Measurements from ENCODE around the gene IDH3B. TPM values are rescaled to one million over a fixed set of nuclear protein-coding genes. Genes with fewer than 3 reads are reported as not detected.

Gene IDH3B
- total RNA-seq = 57.0 and 66.4 TPM in 2 replicates

GRCh38 chr20:2663887-2664719 is at the start of gene IDH3B:
TSS of gene IDH3B (minus strand) at chr20:2664216. CDS start at chr20:2664188, 28 bp downstream.

GRCh38 chr20:2692036-2692885 is 28.2 kb upstream of the IDH3B start, which contains the start of gene EBF4:
TSS of gene EBF4 (plus strand) at chr20:2692780. CDS start at chr20:2693646, 866 bp downstream.

GRCh38 chr20:2651772-2652723 is 12.0 kb downstream of the IDH3B start, which contains the start of gene NOP56:
TSS of gene NOP56 (plus strand) at chr20:2652632. CDS start at chr20:2652661, 29 bp downstream.

Small RNAs within 50 kb of the gene (small RNA-seq; reads per million reads assigned to genes)
- gene SNORA51 (not detected), gene SNORD110 (not detected), gene SNORD56 (not detected), gene SNORD57 (not detected), gene SNORD86 (not detected)

Other genes with a start within 250 kb of the IDH3B start
- 76.9 and 87.1 TPM in 2 replicates for gene SNRPB, start 193.4 kb downstream of the IDH3B start, total RNA-seq
- 13.0 and 16.2 TPM in 2 replicates for gene ZNF343, start 155.3 kb downstream of the IDH3B start, total RNA-seq
- not detected in 2 replicates for gene TMC2, start 127.6 kb downstream of the IDH3B start, total RNA-seq
- gene NOP56, start 11.6 kb downstream of the IDH3B start, total RNA-seq = 81.8 and 93.3 TPM in 2 replicates
- 0.73 and 3.1 TPM in 2 replicates for gene EBF4, start 28.6 kb upstream of the IDH3B start, total RNA-seq
- 0.65 and 0.73 TPM in 2 replicates for gene CPXM1, start 136.4 kb upstream of the IDH3B start, total RNA-seq
- gene C20orf141, start 150.8 kb upstream of the IDH3B start, total RNA-seq = not detected in 2 replicates
- under 0.01 and 0.49 TPM in 2 replicates for gene TMEM239, start 152.1 kb upstream of the IDH3B start, total RNA-seq
- 37.6 and 38.6 TPM in 2 replicates for gene PCED1A, start 176.4 kb upstream of the IDH3B start, total RNA-seq
- gene VPS16, start 176.5 kb upstream of the IDH3B start, total RNA-seq = 46.4 and 47.6 TPM in 2 replicates
- 59.0 and 63.4 TPM in 2 replicates for gene PTPRA, start 209.3 kb upstream of the IDH3B start, total RNA-seq